Testis (tissue), 3 donors: Measurements from ENCODE around the gene KRTAP3-3. TPM values are rescaled to one million over a fixed set of nuclear protein-coding genes. Genes with fewer than 3 reads are reported as not detected.

ENCODE experiments used
- DNase-seq: peaks from one replicate; pipeline ENCODE4 v3.0.0-alpha.2; 2019
- H3K27ac ChIP-seq, 2 donors: fragments of 200-600 bp; sonication (generic); one replicate each; pipeline ENCODE4 v1.5.1; 2019
- H3K27me3 ChIP-seq: fragments of 200-600 bp; sonication (generic); one replicate; pipeline ENCODE4 v1.5.1; 2019
- H3K36me3 ChIP-seq: fragments of 200-600 bp; sonication (generic); one replicate; pipeline ENCODE4 v1.5.1; 2017; ENCODE audit warnings: low read depth; ENCODE audit errors: missing control alignments
- H3K4me1 ChIP-seq: fragments of 200-600 bp; sonication (generic); one replicate; pipeline ENCODE4 v1.5.1; 2019
- H3K4me3 ChIP-seq, 2 donors: fragments of 200-600 bp; sonication (generic); one replicate each; pipeline ENCODE4 v1.5.1; 2017 to 2019
- H3K9me3 ChIP-seq: fragments of 200-600 bp; sonication (generic); one replicate; pipeline ENCODE4 v1.5.1; 2017
- POLR2A ChIP-seq: fragments of 450-650 bp; IDR thresholded peaks from one replicate; pipeline ENCODE4 v1.6.1; 2017; ENCODE audit warnings: antibody characterized with exemption, mild to moderate bottlenecking, moderate library complexity
- WGBS, 2 donors: methylation state at CpG; one replicate each; pipeline ENCODE4 v1.1.5; 2018; 5-methylcytosine and 5-hydroxymethylcytosine counted together
- intact Hi-C: fragments of 100-400 bp; cut with DNase I; formaldehyde crosslinking; loops from one replicate; pipeline ENCODE4 v1.15.1; 2023; ENCODE audit warnings: low total_unique reads
- polyA plus RNA-seq: library from polyadenylated mRNA; stranded (reverse); fragments of 350-450 nt; fragmentation: Illumina TruSeq; extraction: RNeasy Lipid Tissue Mini Kit (QIAGEN cat#74804); gene quantifications from one replicate; pipeline ENCODE4 v1.2.3, GENCODE V29; 2014; ENCODE audit warnings: low read depth, low replicate concordance; ENCODE audit not compliant: insufficient read depth
- total RNA-seq, 2 donors: library from RNA; depleted of rRNA; stranded (reverse); fragments of >200 nt; gene quantifications; one replicate each; pipeline ENCODE4 v1.2.3, GENCODE V29; 2016
- TF ChIP-seq, protein P1 (sequence below), 3 experiments: fragments of 450-650 bp in 2 of 3; fragments of 200-600 bp in 1 of 3; sonication (generic) in 1 of 3; IDR thresholded peaks; one replicate each; pipeline ENCODE4 v1.5.1; 2016 to 2019; ENCODE audit warnings: antibody characterized with exemption in 3 of 3, mild to moderate bottlenecking in 2 of 3, moderate library complexity in 1 of 3

KRTAP3-3 gene
- total and polyA plus RNA-seq, 3 donors from 2014 or later, result not detected

DNA sequence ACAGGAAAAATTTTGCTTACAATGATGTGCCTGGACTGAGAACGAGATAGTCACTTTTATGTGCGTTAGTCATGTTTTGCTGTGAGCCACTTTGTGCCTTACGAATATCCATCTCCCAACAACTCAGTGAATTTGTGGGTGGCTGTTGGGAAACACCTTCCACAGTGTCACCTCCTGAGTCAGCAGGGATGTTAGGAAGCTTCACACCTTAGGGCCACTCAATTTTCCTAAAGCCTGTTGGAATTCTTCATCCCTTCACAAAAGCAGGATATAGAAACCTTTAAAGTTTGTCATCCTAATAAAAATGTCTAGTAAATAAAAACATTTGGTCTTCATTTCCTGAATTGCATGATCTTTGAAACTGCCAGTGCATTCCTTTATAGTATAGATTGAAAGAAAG lies 19.2 kb upstream of the KRTAP3-3 start:
- intact Hi-C loops, result no loop called here
- no peak overlapping the region for H3K27ac ChIP-seq
- no peak for DNase-seq
- no peak overlapping the region for H3K4me3 ChIP-seq
- H3K27me3 ChIP-seq, result no peaks in the 10 kb centered on the region
- TF ChIP-seq, protein P1, sequence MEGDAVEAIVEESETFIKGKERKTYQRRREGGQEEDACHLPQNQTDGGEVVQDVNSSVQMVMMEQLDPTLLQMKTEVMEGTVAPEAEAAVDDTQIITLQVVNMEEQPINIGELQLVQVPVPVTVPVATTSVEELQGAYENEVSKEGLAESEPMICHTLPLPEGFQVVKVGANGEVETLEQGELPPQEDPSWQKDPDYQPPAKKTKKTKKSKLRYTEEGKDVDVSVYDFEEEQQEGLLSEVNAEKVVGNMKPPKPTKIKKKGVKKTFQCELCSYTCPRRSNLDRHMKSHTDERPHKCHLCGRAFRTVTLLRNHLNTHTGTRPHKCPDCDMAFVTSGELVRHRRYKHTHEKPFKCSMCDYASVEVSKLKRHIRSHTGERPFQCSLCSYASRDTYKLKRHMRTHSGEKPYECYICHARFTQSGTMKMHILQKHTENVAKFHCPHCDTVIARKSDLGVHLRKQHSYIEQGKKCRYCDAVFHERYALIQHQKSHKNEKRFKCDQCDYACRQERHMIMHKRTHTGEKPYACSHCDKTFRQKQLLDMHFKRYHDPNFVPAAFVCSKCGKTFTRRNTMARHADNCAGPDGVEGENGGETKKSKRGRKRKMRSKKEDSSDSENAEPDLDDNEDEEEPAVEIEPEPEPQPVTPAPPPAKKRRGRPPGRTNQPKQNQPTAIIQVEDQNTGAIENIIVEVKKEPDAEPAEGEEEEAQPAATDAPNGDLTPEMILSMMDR (IDR thresholded peaks at IDR 0.05), result no peak
- no peak for TF ChIP-seq POLR2A
- no peaks in the 10 kb centered on the region for H3K36me3 ChIP-seq
- H3K9me3 ChIP-seq, result no peaks in the 10 kb centered on the region
- H3K4me1 ChIP-seq, result no peaks in the 10 kb centered on the region
- WGBS, 2 donors, result 88 to 93% methylated on average over 3 of the region's 3 CpGs

DNA sequence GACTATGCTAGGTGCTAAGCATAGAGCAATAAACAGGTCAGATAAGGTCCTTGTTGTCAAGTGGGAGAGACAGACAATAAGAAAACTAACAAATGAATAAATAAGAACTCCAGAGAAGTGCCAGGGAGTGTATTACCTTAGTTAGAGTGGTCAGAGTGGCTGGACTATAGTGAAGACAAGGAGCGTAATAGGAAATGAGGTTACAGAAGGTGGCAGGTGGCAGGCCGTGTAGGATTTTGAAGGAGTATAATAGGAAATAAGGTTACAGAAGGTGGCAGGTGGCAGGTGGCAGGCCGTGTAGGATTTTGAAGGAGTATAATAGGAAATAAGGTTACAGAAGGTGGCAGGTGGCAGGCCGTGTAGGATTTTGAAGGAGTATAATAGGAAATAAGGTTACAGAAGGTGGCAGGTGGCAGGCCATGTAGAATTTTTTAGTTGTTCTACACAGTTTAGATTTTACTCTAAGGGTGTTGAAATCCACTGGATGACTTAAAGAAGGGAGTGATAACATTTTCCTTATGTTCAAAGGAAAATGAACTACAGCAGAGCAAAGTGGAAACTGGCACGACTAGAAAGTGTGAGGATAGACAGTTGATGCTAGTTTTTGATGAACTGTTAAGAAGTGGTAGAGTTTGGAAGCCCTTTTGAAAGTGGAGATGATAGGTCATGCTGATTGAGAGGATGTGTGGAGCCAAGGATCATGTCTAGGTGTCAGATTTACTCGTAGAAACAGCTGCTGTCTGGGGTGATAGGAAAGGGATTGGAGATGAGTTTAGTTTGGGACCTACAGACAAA lies 18.6 kb upstream of the KRTAP3-3 start:
- 89 to 91% methylated on average over 6 of the region's 6 CpGs for WGBS, 2 donors
- no peaks in the 10 kb centered on the region for H3K9me3 ChIP-seq
- no peak for TF ChIP-seq POLR2A
- TF ChIP-seq, protein P1 (IDR thresholded peaks at IDR 0.05), result no peak
- intact Hi-C loops, result no loop called here
- H3K27ac ChIP-seq, result no peak overlapping the region
- H3K36me3 ChIP-seq, result no peaks in the 10 kb centered on the region
- no peak overlapping the region for H3K4me3 ChIP-seq
- no peaks in the 10 kb centered on the region for H3K4me1 ChIP-seq
- no peaks in the 10 kb centered on the region for H3K27me3 ChIP-seq
- no peak for DNase-seq

DNA sequence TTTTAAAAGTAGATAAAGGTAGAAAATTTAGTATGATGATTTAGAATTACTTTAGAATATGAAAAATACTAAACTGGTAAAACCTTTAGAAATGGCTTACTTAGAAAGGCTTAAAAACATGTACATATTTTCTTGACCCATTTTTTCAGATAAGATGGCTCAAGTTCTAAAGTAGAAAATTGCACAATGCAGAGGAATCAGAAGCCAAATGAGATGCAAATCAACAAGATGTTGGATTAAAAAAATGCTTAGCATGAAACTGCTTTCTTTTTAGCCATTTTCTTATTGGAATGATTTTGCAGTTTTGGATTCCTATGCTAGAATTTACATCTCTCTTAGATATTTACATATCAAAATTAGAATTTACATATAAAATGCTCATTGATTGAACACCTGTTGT lies 16.5 kb upstream of the KRTAP3-3 start:
- no peak for DNase-seq
- intact Hi-C loops, result no loop called here

DNA sequence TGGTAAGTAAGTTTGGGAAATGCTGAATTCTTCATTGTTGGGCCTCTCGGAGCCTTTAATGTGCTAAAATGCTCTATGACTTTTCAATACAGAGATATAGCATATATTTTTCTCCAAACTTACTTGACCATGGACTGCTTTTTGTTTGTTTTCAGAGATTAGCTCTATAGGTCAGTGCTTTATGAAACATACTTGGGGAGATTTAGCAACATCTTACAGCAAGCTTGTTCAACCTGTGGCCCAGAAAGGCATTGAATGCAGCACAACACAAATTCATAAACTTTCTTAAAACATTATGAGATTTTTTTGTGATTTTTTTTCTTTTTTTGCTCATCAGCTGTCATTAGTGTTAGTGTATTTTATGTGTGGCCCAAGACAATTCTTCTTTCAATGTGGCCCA lies 16.0 kb upstream of the KRTAP3-3 start:
- WGBS, 2 donors, result 94 to 95% methylated on average over 1 of the region's 1 CpG
- Histone ChIP-seq H3K36me3 (no peaks in the 10 kb centered on the region), H3K4me1 (no peaks in the 10 kb centered on the region), H3K27ac (no peak overlapping the region), H3K27me3 (no peaks in the 10 kb centered on the region), H3K9me3 (no peaks in the 10 kb centered on the region), H3K4me3 (no peak overlapping the region)
- TF ChIP-seq POLR2A, result no peak
- TF ChIP-seq, protein P1 (IDR thresholded peaks at IDR 0.05), result no peak
- DNase-seq, result no peak
- intact Hi-C loops, result no loop called here

More for the DNA sequence above, 16.5 kb upstream of the KRTAP3-3 start:
- H3K27ac ChIP-seq, result no peak overlapping the region
- no peaks in the 10 kb centered on the region for H3K4me1 ChIP-seq
- H3K9me3 ChIP-seq, result no peaks in the 10 kb centered on the region
- no peaks in the 10 kb centered on the region for H3K36me3 ChIP-seq
- H3K4me3 ChIP-seq, result no peak overlapping the region
- no peaks in the 10 kb centered on the region for H3K27me3 ChIP-seq
- TF ChIP-seq POLR2A, result no peak
- TF ChIP-seq, protein P1 (IDR thresholded peaks at IDR 0.05), result no peak

DNA sequence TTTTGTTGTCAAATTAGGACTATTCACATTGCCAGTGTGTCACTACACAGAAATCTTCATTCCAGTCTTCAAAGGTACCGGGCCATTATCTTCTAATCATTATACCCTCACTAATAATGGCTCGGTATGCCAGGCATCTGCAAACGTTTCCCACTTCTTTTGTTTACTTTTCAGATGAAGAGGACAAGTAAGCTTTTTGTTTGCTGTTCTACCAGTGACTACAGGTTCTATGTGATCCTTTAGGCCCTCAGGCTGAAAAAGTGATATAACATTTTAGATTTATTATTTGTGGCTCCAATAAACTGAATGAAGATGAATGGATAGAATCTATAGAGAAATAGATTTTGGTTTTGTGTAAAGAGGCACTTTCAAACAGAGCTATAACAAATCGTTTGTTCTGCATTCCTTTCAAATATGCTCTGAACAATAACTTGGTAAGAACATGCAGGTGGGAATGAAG lies 15.4 kb upstream of the KRTAP3-3 start:
- TF ChIP-seq, protein P1 (IDR thresholded peaks at IDR 0.05), result no peak
- TF ChIP-seq POLR2A, result no peak
- H3K36me3 ChIP-seq, result no peaks in the 10 kb centered on the region

More for the DNA sequence above, 15.4 kb upstream of the KRTAP3-3 start:
- DNase-seq, result no peak
- Histone ChIP-seq H3K4me3 (no peak overlapping the region), H3K4me1 (no peaks in the 10 kb centered on the region), H3K27ac (no peak overlapping the region), H3K9me3 (no peaks in the 10 kb centered on the region), H3K27me3 (no peaks in the 10 kb centered on the region)
- intact Hi-C loops, result no loop called here
- WGBS, 2 donors, result 69 to 74% methylated on average over 4 of the region's 4 CpGs
